ENCODE measurements around the gene NUP54.

DNA sequence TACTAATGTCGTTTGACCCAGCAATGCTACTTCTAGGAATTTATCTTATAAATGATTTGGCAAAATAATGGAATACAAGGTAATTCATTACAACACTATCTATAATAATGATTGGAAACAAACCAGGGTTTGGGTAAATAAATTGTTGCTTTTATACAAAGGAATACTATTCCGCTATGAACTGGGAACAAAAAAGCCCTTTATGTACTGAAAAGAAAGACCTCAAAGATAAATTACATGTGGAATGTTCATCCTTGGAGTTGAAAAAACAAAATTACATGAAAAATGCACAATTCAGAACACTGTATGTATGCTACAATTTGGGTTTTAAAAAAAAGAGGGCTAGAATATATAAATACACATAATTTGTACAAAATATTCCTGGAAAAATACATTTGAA, 5.2 kb upstream of the NUP54 start:
- TF ChIP-seq, protein P1, sequence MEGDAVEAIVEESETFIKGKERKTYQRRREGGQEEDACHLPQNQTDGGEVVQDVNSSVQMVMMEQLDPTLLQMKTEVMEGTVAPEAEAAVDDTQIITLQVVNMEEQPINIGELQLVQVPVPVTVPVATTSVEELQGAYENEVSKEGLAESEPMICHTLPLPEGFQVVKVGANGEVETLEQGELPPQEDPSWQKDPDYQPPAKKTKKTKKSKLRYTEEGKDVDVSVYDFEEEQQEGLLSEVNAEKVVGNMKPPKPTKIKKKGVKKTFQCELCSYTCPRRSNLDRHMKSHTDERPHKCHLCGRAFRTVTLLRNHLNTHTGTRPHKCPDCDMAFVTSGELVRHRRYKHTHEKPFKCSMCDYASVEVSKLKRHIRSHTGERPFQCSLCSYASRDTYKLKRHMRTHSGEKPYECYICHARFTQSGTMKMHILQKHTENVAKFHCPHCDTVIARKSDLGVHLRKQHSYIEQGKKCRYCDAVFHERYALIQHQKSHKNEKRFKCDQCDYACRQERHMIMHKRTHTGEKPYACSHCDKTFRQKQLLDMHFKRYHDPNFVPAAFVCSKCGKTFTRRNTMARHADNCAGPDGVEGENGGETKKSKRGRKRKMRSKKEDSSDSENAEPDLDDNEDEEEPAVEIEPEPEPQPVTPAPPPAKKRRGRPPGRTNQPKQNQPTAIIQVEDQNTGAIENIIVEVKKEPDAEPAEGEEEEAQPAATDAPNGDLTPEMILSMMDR (IDR thresholded peaks at IDR 0.05), result no peak
- TF ChIP-seq POLR2A (IDR thresholded peaks at IDR 0.05), result no peak

Data from Peyer's patch (tissue), 4 donors.